ENCODE data around the gene ULBP1.
"Not testable (repeated sequence)": the region's sequence is repeated elsewhere in the genome, so short reads cannot be mapped to it uniquely, and the experiment has no call there.

- TF ChIP-seq EZH2phosphoT487 (IDR thresholded peaks at IDR 0.05; ENCODE audit: low read depth, severe bottlenecking, unreplicated experiment) (peak; percentile 53), EZH2 (IDR thresholded peaks at IDR 0.05; ENCODE audit: borderline replicate concordance) (peak; percentile 37)
- not testable (repeated sequence) for TF ChIP-seq CTCF (IDR thresholded peaks at IDR 0.05; ENCODE audit: poor library complexity)
Measured at GRCh38 chr6:150014623-150015280, 51.0 kb downstream of the ULBP1 start.

Data from hepatocyte (in vitro differentiated cells).